Measurements from ENCODE around the gene PHF12.

The PHF12 gene

DNA sequence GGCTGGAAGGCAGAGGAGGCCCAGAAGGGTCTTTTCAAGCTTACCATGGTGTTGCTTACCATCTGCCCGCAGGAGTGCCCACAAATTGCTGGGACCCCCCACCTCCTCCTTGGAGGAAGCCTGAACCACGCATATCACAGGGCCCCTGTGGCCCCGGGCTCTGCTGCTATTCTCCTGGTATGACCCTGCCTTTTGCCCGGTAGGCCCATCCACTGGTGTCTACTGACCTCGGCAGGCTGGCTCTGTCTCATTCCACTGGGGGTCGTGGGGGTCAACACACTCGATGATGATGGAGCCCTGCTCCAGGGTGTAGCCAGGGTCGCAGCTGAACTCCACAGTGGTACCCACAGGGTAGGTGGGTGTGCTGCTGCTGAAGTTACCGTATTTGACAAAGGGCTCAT, 8.2 kb upstream of the PHF12 start:
- no peak overlapping the region for H3K4me3 ChIP-seq (ENCODE audit: low read length)

DNA sequence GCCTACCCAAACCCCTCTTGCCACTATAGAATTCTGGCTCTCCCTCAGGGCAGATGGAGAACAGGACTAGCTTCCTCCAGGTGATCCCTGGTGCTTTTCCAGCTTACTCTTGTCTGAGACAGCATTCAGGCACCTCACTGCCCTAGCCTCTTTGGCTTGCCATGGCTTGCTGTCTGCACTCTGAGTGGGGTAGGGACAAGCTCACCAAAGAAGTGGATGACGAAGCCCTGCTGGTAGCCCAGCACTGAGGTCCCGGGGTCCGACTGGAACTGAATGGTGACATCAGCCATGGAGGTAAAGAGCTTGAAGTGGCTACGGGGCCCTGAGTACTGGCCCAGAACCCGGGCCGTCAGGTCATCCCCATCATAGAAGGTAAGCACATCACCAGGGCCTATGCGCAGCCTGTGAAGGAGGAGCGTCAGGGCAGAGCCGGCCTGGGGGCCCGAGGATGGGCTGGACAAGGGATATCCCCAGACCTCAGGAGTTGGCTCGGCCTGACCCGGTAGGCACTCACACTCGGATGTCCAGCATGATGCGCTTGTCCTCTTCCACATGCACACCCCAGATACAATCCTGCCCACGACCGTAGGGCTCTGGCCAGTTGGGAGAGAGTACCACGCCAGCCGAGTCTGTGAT, 7.6 kb upstream of the PHF12 start:
- H3K9me3 ChIP-seq (ENCODE audit: insufficient read depth, low read depth, low read length), result no peaks in the 10 kb centered on the region
- H3K36me3 ChIP-seq (ENCODE audit: insufficient read depth, low read depth, low read length), result no peaks in the 10 kb centered on the region
- H3K4me1 ChIP-seq (ENCODE audit: insufficient read depth, low read length), result no peaks in the 10 kb centered on the region
- H3K27me3 ChIP-seq (ENCODE audit: insufficient read depth, low read length), result no peaks in the 10 kb centered on the region
- H3K9ac ChIP-seq (ENCODE audit: low read depth, low read length), result no peak overlapping the region
- H3K4me3 ChIP-seq (ENCODE audit: low read length), result no peak overlapping the region
- H3K27ac ChIP-seq (ENCODE audit: low read length), result no peak overlapping the region

More for the DNA sequence above, 8.2 kb upstream of the PHF12 start:
- Histone ChIP-seq H3K27me3 (ENCODE audit: insufficient read depth, low read length) (no peaks in the 10 kb centered on the region), H3K36me3 (ENCODE audit: insufficient read depth, low read depth, low read length) (no peaks in the 10 kb centered on the region), H3K4me1 (ENCODE audit: insufficient read depth, low read length) (no peaks in the 10 kb centered on the region), H3K9ac (ENCODE audit: low read depth, low read length) (no peak overlapping the region), H3K9me3 (ENCODE audit: insufficient read depth, low read depth, low read length) (no peaks in the 10 kb centered on the region), H3K27ac (ENCODE audit: low read length) (no peak overlapping the region)

DNA sequence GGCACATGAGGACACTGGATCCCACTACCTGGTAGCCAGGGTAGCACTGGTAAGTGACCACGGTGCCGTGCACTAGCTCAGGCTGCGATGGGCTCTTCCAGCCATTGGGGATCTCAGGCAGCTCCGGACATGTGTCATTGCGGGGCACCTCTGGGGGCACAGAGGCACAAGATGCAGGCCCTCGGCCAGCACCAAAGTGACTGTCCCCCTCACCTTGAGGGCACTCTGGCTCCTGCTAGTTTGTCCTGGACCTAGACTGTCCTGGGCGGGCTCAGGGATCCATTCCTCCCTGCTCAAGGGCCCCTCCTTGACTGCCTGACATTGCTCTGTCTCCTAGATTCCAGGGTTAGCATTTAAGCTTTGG, 6.7 kb upstream of the PHF12 start:
- Histone ChIP-seq H3K36me3 (ENCODE audit: insufficient read depth, low read depth, low read length) (no peaks in the 10 kb centered on the region), H3K4me3 (ENCODE audit: low read length) (no peak overlapping the region), H3K27me3 (ENCODE audit: insufficient read depth, low read length) (no peaks in the 10 kb centered on the region), H3K9ac (ENCODE audit: low read depth, low read length) (no peak overlapping the region), H3K9me3 (ENCODE audit: insufficient read depth, low read depth, low read length) (no peaks in the 10 kb centered on the region), H3K27ac (ENCODE audit: low read length) (no peak overlapping the region), H3K4me1 (ENCODE audit: insufficient read depth, low read length) (0 out of 2 replicates have a peak, but pooled peaks cover 3% of the 10 kb centered on the region)

DNA sequence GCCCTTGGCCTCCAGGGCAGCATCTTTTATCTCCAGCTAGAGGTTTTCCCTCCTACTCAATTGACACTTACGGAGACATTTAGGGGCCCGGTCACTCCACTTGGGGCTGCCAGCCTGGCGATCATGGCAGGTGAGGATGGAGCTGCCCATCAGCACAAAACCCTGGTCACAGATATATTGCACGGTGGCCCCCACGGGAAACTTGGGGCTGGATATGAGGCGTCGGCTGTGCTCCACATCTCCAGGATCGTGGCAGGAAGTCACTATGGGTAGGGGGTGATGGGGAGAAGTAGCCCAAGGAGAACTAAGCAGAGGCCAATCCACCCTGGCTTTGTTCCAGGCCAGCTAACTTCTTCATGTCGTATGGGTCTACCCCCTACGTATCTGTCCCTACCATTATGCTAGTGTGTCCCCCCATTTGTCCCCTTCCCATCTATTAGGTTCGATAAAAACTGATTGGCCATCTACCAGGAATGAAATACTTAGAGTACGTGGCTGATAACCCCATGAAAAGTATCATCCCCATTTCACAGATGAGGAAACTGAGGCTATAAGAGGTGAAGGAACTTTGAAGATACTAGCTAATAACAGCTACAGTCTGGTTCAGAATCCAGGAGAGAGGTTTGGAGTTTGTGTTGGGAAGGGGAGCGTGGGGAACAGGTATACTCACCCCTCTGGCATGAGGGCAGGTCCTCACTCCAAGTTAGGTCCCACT, 6.1 kb upstream of the PHF12 start:
- Histone ChIP-seq H3K27me3 (ENCODE audit: insufficient read depth, low read length) (no peaks in the 10 kb centered on the region), H3K9ac (ENCODE audit: low read depth, low read length) (no peak overlapping the region), H3K4me1 (ENCODE audit: insufficient read depth, low read length) (peaks cover 8% of the 10 kb centered on the region; the same call in 1 of the 2 replicates), H3K9me3 (ENCODE audit: insufficient read depth, low read depth, low read length) (no peaks in the 10 kb centered on the region), H3K36me3 (ENCODE audit: insufficient read depth, low read depth, low read length) (no peaks in the 10 kb centered on the region), H3K4me3 (ENCODE audit: low read length) (no peak overlapping the region), H3K27ac (ENCODE audit: low read length) (no peak overlapping the region)

DNA sequence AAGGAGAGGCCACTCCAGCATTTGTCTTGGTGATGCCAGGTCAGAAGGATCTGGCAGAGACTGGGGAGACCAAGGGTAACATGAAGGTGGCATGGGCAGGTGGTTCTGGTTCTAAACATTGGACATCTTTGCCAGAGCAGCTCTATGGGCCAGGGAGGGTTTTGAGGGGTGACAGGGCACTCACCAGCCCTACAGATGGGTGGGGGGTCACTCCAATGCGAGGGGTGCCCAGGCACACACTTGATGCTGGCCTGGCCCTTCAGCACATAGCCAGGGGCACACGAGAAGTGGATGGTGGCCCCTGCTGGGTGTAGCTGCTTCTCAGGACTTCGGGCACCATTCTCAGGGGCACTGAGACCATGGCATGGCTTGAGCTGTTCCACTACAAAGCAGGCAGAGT, 5.5 kb upstream of the PHF12 start:
- no peaks in the 10 kb centered on the region for H3K27me3 ChIP-seq (ENCODE audit: insufficient read depth, low read length)
- no peaks in the 10 kb centered on the region for H3K9me3 ChIP-seq (ENCODE audit: insufficient read depth, low read depth, low read length)
- peaks cover 8% of the 10 kb centered on the region; the same call in 1 of the 2 replicates for H3K4me1 ChIP-seq (ENCODE audit: insufficient read depth, low read length)
- no peak overlapping the region for H3K27ac ChIP-seq (ENCODE audit: low read length)
- H3K4me3 ChIP-seq (ENCODE audit: low read length), result no peak overlapping the region
- no peaks in the 10 kb centered on the region for H3K36me3 ChIP-seq (ENCODE audit: insufficient read depth, low read depth, low read length)
- no peak overlapping the region for H3K9ac ChIP-seq (ENCODE audit: low read depth, low read length)

DNA sequence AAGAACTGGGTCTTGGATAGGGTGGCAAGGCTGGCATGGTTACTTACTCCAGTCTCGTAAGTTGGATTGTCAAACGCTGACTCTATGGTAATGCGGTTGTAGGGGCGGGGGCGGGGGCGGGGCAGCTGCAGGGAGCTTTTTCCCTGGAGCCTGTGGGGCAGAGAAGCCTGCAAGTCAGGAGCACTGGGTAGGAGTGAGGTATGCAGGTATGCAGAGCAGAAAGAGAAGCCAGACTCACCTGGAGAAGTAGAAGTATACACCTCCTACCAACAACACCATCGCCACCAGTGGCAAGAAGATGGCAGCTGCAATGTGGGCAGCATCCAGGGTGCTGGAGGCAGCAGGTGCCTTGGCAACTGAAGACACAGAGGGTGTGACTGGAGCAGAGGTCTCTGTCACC, 4.8 kb upstream of the PHF12 start:
- Histone ChIP-seq H3K27me3 (ENCODE audit: insufficient read depth, low read length) (no peaks in the 10 kb centered on the region), H3K27ac (ENCODE audit: low read length) (no peak overlapping the region), H3K9ac (ENCODE audit: low read depth, low read length) (no peak overlapping the region), H3K9me3 (ENCODE audit: insufficient read depth, low read depth, low read length) (no peaks in the 10 kb centered on the region), H3K36me3 (ENCODE audit: insufficient read depth, low read depth, low read length) (no peaks in the 10 kb centered on the region), H3K4me3 (ENCODE audit: low read length) (no peak overlapping the region), H3K4me1 (ENCODE audit: insufficient read depth, low read length) (peaks cover 8% of the 10 kb centered on the region; the same call in 1 of the 2 replicates)

DNA sequence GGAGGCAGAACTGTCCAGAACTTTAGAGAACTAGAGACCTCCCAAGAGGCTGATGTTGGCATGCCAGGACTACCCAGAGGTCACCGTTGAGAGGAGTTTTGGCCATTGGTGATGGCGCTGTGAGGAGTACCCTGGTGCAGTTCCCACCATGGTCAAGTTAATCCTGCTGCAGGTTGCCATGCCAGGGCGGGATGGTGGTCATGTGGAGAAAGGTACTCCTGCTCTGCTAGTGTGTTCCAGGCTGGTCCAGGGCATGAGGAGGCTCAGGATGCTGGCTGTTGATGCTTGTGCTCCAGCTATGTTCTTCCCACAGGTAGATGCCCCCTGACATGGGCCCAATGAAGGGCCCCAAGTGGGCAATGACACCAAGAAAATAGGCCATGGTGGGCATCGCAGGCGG, 4.1 kb upstream of the PHF12 start:
- H3K4me3 ChIP-seq (ENCODE audit: low read length), result no peak overlapping the region
- H3K36me3 ChIP-seq (ENCODE audit: insufficient read depth, low read depth, low read length), result no peaks in the 10 kb centered on the region
- H3K9ac ChIP-seq (ENCODE audit: low read depth, low read length), result no peak overlapping the region
- peaks cover 8% of the 10 kb centered on the region; the same call in 1 of the 2 replicates for H3K4me1 ChIP-seq (ENCODE audit: insufficient read depth, low read length)
- no peaks in the 10 kb centered on the region for H3K27me3 ChIP-seq (ENCODE audit: insufficient read depth, low read length)
- H3K27ac ChIP-seq (ENCODE audit: low read length), result no peak overlapping the region
- H3K9me3 ChIP-seq (ENCODE audit: insufficient read depth, low read depth, low read length), result no peaks in the 10 kb centered on the region

DNA sequence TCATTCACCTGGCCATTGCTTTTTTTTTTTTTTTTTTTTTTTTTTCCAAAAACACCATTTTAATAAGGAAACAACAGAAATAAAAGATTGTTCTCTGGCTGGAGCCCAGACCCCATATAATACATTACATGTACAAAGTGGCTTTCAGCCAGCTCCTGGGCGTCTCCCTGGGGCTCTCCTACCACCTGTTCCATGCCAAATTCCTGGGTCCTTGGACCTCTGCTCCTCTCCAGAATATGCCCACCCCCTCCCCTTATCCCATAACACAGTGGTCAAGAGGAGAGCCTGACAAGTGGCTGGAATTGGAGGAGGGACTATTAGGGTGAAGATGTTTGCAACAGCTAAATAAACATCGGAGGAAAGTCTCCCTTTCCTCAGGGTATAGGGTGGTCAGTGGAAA, 3.6 kb upstream of the PHF12 start:
- no peaks in the 10 kb centered on the region for H3K9me3 ChIP-seq (ENCODE audit: insufficient read depth, low read depth, low read length)
- H3K36me3 ChIP-seq (ENCODE audit: insufficient read depth, low read depth, low read length), result no peaks in the 10 kb centered on the region
- H3K27me3 ChIP-seq (ENCODE audit: insufficient read depth, low read length), result no peaks in the 10 kb centered on the region
- H3K27ac ChIP-seq (ENCODE audit: low read length), result no peak overlapping the region
- H3K4me3 ChIP-seq (ENCODE audit: low read length), result no peak overlapping the region
- no peak overlapping the region for H3K9ac ChIP-seq (ENCODE audit: low read depth, low read length)
- H3K4me1 ChIP-seq (ENCODE audit: insufficient read depth, low read length), result peaks cover 8% of the 10 kb centered on the region; the same call in 1 of the 2 replicates

DNA sequence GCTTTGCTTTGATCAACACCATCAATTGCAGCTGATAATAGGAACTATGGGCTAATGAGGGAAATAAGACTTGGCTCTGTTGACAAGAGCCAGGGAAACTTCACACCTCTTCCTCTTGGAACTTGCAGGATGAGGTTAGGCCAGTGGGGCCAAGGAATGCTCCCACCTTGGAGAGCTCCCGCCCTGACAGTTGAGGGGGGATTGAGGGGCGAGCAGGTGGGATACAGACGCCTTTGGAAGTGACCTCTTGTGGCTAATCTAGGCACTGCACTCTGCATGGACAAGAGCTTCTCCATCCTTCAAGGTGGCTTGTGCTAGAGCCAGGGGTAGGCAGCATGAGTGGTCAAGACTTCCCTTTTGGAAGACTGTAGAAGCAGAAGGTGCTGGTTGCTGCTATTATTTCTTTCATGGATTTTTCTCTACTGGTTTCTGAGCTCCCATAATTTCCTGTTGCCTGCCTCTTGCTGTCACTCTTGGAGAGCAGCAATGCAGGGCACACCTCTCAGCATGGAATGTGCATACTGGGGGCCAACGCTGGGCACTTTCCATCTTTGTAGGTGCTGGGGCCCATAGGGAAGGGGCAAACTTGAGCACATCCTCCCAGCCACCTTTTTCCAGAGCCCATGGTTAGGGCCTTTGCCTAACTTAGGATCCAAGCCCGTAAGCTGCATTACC, 2.3 kb upstream of the PHF12 start:
- H3K9me3 ChIP-seq (ENCODE audit: insufficient read depth, low read depth, low read length), result no peaks in the 10 kb centered on the region
- H3K27ac ChIP-seq (ENCODE audit: low read length), result no peak overlapping the region
- no peaks in the 10 kb centered on the region for H3K27me3 ChIP-seq (ENCODE audit: insufficient read depth, low read length)
- no peak overlapping the region for H3K4me3 ChIP-seq (ENCODE audit: low read length)
- no peak overlapping the region for H3K9ac ChIP-seq (ENCODE audit: low read depth, low read length)
- peaks cover 3% of the 10 kb centered on the region; the same call in 1 of the 2 replicates for H3K36me3 ChIP-seq (ENCODE audit: insufficient read depth, low read depth, low read length)
- peaks cover 8% of the 10 kb centered on the region for H3K4me1 ChIP-seq (ENCODE audit: insufficient read depth, low read length)

DNA sequence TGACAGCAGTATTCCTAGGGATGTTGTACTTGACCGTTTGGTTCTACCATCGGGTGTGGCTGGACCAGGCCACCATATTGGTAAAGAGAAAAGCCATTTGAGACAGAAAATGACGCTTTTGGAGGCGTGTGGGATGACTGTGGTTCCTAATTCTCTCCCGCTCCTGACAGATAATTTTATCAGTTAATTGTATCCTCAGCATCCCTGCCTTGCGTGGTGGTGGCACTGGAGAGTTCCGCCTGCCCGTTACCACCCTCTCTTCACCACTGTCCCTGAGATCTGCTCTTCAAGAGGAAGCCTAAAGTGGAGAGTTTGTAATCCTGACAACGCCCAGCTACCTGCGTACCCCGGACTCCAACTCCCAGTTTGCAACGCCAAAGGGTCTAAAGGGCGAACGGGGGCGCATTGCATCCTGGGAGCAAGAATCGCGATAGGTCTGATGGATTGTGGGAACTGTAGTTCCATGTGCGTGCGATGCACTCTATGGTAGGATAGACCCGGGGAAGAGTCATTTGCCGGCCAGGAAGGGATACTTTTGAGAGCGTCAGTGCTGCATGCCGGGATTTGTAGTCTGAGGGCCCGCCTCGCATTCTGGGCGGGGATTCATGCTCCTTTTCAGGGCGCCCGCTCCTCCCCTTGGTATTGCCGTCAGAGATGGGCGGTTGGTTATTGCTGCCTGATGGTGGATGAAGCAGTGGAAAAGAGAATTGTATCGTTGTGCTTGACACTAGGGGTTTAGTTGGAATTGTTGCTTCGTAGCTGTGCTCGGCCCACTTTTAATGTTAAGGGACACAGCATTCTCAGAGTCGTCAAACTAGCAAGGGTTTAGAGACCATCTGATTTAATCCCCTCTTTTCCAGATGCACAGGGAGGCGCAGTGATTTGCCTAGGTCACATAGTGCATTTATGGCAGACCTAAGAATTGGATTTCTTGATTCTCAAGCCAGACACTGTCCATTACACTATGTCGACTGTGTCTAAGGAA, 965 bp upstream of the PHF12 start:
- peak overlapping the region; percentile 84 for H3K4me3 ChIP-seq (ENCODE audit: low read length)
- H3K9me3 ChIP-seq (ENCODE audit: insufficient read depth, low read depth, low read length), result no peaks in the 10 kb centered on the region
- H3K4me1 ChIP-seq (ENCODE audit: insufficient read depth, low read length), result peaks cover 18% of the 10 kb centered on the region
- peak overlapping the region; percentile 89 for H3K9ac ChIP-seq (ENCODE audit: low read depth, low read length)
- no peaks in the 10 kb centered on the region for H3K27me3 ChIP-seq (ENCODE audit: insufficient read depth, low read length)
- peaks cover 14% of the 10 kb centered on the region; the same call in 1 of the 2 replicates for H3K36me3 ChIP-seq (ENCODE audit: insufficient read depth, low read depth, low read length)
- H3K27ac ChIP-seq (ENCODE audit: low read length), result peak overlapping the region; percentile 89

DNA sequence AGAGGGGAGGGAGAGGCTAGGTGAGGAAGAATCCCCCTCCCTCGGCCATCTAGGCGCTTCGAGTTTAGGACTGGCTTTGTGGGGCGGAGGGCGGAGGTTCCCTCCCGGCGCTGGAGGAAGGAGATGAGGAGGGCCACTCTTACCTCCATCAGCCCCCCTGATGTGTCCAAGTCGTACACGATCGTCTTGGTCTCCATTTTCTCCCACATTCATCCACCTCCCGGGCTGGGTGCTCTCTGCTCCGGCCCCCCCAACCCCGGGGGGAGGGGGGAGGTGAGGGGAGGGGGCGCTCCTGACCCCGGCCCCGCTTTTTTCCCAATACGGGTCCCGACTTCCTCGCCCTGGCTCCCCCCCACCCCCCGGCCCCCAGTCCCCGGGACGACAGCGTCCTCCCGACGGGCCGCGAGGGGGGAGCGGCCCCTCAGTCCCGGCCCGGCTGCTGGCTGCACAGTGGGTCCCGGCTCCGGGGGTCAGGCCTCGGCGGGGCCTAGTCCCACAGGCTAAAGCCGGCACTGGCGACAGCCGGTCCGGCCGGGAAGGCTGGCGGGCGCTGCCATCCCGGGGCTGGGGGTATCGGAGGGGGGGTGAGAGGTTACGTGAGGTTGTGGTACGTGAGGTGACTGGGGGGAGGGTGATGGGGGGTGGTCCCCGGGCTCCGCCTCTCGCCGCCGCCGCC, 428 bp downstream of the PHF12 start:
- H3K36me3 ChIP-seq (ENCODE audit: insufficient read depth, low read depth, low read length), result peaks cover 26% of the 10 kb centered on the region; the same call in 1 of the 2 replicates
- peak overlapping the region; percentile 97 for H3K9ac ChIP-seq (ENCODE audit: low read depth, low read length)
- H3K9me3 ChIP-seq (ENCODE audit: insufficient read depth, low read depth, low read length), result no peaks in the 10 kb centered on the region
- H3K27me3 ChIP-seq (ENCODE audit: insufficient read depth, low read length), result no peaks in the 10 kb centered on the region
- H3K4me3 ChIP-seq (ENCODE audit: low read length), result peak overlapping the region; percentile 84
- peak overlapping the region; percentile 80 for H3K27ac ChIP-seq (ENCODE audit: low read length)
- H3K4me1 ChIP-seq (ENCODE audit: insufficient read depth, low read length), result peaks cover 18% of the 10 kb centered on the region

Measured in iPS-20b (cell line).